Frontal cortex (tissue), 4 donors: ENCODE data around the gene MDFIC2. TPM values are rescaled to one million over a fixed set of nuclear protein-coding genes. Genes with fewer than 3 reads are reported as not detected.
A peak's percentile ranks its signal among the peaks of the same experiment; 100 is the strongest.
"Not testable (repeated sequence)": the region's sequence is repeated elsewhere in the genome, so short reads cannot be mapped to it uniquely, and the experiment has no call there.

Source experiments
- DNase-seq, 2 donors: peaks; one replicate each; pipeline ENCODE4 v3.0.0; 2012; ENCODE audit warnings: low spot score in 2 of 2
- FAIRE-seq: peaks from 2 replicates; lab custom pipeline; 2012; peaks lifted over from hg19 to GRCh38; lab: Jason Lieb, UNC
- total RNA-seq: library from RNA; depleted of rRNA; stranded (reverse); fragments of >200 nt; gene quantifications from one replicate; pipeline ENCODE4 v1.2.3, GENCODE V29; 2014
- donor health status: control.
- donor health status: control.
- donor health status: control.

The MDFIC2 gene
- not detected for total RNA-seq

DNA sequence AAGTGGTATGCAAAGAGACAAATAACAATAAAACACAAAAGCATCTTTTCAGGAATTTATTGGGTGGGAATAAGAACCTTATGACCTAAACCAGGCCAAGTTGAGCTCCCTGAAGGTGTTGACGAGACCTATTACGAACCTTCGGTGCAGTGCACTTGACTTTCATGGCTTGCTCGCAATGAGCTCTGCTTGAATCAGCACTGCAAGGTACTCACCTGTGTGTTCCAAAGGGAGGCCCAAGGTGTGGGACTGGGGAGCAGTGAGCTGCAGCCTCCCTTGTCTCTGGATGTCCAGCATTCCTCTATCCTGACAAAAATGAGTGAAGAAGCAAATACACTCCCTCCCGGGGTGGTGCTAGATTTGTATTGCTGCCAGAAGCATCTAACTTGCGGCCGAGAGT is at the start of gene MDFIC2:
TSS of gene MDFIC2 (minus strand) at position 303 of the 400 bp plus-strand sequence. CDS start 665 bp downstream, outside the sequence.
- FAIRE-seq (no peak), DNase-seq (no peak)

DNA sequence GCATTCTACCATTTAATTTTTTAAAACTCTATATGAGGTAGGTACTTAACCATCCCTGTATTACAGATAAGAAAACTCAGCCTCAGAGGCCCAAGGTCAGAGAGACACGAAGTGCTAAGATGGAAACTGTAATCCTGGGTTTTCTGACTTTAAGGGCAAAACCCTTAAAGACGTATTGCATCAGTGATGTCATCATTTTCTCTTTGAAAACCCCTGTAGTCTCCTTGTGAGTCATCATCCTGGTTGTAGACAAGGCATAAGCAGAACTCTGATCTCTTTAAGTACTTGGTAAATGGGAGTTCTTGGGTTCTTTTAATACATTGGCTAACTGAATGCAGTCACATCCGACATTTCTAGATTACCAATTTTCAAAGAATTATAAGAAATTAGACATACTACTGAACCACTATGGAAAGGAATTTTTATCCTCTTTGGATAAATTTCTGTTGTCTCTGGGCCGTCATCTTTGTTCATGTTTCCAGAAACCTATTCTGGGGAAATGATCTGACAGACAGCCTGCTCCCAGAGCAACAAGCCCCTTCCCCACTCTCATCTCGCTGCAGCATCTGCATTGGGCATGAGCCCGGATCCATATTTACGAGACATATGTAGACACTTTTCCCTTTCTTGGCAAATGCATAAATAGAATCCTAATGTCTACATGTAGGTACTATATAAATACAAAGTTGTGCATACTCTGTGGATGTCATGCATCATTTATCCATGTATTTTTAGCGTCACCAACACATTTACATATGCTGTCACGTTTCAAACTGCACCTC is 48.7 kb upstream of the MDFIC2 start:
- DNase-seq (no peak), FAIRE-seq (no peak)

DNA sequence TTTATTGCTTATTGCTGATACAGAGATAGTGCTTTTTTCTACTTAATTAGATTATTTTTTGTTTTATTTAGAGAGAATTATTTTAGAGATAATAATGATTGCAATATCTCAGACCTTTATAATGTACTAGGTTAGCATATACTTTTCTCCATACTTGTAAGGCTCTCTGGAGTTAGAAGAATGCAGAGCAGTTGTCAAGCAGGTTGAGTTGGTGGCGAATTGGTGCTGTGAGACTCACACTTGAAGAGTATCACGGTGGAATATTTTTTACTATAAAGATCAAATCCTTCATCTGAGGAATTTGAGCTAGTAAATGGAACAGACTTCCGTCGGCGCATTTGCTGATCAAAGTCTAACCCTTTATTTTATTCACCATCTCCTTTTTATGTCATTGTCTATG is 47.3 kb upstream of the MDFIC2 start:
- no peak for DNase-seq
- no peak for FAIRE-seq

DNA sequence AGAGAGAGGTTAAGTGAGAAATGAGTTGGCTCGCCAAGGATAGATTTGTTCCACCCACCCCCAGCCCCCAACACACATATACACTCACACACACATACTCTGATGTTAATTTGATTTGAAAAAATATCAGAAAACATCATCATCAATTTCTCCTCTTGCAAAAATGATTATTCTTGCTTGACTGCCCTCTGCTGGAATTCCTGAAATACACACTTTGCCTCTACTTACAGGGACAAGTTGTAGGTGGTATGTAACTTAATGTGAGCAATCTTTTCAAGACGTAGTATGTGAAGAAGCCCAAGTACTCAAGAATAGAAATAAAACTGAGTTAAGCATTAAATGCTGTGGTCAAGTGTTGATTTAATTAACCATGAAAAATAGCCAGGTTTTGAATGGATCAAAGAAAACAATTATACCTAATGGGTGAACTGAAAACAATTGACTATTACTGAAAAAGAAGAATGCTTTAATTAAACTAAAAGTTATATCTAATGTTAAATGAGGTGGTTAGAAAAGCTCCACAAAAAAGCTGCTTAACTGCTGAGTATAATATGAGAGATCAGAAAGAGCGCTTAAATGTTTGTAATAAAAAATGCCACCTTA is 46.6 kb upstream of the MDFIC2 start:
- FAIRE-seq (peak; percentile 78), DNase-seq (peak in 1 of 2 donors; percentile 2)

DNA sequence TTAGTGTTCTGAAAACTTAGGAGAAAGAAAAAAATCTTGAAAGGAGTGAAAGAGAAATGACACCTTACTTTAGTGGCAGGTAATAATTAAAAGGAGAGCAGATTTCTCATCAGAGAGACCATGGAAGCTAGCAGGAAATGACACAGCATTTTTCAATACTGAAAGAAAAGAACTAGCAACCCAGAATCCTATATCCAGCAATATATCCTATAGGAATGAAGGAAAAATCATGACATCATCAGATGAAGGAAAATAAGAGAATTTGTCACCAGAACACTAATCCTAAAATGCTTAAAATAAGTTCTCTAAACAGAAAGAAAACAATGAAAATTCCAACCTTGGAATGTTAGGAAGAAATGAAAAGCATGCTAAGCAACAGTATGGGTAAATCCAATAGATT is 39.8 kb upstream of the MDFIC2 start:
- FAIRE-seq = no peak
- no peak for DNase-seq

DNA sequence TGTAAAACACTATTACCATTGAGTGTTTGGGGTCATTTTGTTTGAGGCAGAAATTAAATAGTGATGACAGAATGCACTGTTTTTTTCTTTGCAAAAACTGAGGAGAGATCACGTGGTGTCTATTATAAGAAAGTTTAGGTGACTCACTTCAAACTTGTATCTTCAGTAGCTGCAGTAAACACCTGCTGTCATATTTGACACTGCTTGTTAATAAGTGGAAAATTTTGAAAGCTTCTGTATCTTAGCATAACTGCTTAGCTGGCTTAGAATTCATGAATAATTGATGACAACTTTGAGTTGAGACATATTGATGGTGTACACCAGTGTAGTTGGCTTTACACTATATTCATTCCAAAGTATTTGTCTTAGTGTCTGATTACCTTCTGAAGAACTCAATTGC is 29.7 kb upstream of the MDFIC2 start:
- no peak for FAIRE-seq
- DNase-seq = no peak

DNA sequence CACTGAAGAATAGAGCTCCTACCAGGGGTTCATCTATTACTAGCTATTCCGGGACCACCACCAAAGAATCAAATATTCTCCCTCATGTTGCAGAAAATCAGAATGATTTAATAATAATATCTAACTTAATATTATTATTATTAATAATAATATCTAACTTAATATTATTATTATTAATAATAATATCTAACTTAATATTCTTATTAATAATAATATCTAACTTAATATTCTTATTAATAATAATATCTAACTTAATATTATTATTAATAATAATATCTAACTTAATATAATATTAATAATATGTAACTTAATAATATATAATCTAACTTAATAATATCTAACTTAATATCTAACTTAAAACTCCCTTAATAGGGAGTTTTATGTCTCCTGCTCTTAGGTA is 24.4 kb upstream of the MDFIC2 start:
- FAIRE-seq = peak; percentile 98
- not testable (repeated sequence) for DNase-seq

DNA sequence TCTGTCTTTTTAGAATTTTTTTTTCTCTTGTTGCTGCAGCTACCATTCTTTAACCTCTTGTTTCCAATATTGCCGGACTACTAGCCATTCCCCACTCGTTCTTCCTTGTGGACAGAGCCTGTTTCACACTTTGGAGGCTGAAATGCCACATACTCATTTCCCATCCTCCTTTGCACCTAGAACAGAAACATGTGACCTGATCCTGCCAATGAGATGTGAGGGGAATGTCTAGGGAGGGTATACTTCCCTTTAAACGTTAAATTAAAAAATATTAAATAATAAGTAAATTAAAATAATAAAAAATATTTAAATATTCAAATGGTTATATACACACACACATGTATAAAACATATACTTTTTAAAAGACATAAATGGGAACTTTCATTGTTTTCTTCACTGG is 20.6 kb upstream of the MDFIC2 start:
- FAIRE-seq = no peak
- DNase-seq = no peak

DNA sequence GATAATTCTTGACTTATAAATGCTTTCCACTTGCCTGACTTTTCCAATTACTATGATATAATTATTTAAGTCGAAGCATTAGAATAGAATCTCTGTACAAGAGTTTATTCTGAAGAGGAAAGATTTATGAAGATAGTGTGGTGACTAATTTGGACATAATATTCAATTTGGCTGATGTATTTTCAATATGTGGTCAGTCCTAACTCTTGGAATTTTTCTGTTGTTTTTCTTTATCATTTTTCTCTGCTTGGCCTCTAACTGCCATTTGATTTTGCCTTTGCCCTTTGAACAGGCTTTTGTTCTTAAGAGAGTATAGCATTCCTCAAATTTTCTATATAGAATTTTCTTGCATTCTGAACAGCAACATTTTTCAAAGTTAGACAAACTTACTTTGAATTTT is 2.6 kb upstream of the MDFIC2 start:
- DNase-seq = no peak
- FAIRE-seq = no peak

DNA sequence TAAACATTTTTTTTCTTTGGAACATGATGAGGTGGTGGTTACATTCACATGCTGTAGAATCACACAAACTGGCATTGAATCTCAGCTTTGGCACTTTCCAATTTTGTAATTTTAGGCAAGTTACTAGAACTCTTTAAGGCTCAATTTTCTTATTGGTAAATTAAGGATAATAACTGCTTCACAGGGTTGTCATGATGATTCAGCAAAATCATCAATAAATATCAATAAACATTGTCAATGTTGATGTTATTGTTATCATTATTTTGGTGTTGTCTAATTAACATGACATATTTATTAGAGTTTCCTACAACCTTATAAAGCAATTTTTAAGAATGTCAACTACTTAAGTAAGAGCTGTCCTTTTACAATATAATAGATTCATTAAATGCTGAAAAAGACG is 1.6 kb downstream of the MDFIC2 start:
- DNase-seq (no peak), FAIRE-seq (peak; percentile 34)

DNA sequence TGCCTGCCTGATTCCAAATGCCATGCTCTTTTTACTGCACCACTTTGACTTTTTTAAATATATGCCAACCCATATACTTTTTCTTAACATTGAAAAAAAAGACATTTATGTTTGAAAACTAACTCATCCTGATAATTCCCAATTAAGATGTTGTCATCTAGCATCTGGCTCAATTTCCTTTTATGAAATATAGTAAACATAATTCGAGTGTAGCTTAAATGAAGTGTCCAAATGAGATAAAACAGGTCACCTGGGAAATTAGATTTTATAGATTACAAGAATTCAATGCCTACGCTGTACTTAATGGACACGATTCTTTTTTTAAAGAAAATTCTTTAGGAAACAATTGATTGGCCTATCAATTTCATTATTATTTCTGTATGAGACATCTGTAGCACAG is 2.8 kb downstream of the MDFIC2 start:
- FAIRE-seq = no peak
- DNase-seq = no peak

DNA sequence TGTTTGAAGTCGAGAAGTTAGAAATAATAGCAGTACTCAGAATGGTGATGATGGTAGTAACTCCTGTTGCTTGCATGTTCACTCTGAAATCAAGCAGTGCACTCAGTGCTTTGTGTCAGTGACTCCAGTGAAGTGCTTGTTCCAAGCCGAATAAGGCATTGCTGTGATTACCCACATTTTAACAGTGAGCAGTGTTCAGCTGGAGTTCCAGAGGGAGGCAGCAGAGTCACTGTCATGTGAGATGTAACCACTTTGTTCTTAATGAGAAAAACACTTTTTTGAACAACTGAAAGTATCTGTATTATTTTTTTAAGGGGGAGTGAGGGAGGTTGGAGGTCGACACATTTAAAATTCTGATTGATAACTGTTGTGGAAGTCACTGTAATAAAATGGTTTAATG is 3.7 kb downstream of the MDFIC2 start:
- FAIRE-seq (no peak), DNase-seq (peak in 1 of 2 donors; percentile 4)

DNA sequence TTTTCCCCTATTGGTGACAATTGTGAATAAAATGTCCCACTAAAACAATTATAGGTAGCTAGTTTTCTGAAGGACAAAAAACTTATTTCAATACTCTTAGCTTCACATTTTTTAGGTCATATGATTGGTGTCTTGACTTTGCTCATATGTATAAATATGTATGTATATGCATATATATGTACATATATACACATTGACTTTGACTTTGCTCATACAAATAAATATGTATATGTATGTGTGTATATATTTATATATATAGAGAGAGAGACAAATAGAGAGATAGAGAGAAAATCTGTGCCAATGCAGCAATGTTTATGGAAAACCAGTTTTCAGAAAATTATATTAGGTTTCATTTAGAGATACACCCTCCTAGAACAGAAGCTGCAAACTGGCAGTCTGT is 5.7 kb downstream of the MDFIC2 start:
- DNase-seq (no peak), FAIRE-seq (no peak)

DNA sequence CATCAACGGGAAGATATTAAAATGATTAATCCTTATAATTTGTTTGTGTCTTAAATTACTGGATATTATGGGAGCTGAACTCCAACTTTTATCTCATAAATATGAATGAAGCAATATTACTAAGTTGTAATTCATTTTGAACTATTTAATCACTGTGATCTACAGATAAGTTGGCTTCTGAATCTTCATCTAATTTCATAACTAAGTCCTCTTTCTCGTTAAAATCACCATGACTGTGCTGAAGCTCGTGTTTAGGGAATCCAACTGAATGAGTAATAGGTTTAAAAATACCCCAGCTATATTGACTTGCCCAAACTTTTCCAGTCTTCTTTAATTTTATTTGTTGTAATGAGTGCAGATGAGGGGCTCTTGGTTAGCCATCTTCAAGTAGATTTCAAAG is 14.1 kb downstream of the MDFIC2 start:
- no peak for FAIRE-seq

DNA sequence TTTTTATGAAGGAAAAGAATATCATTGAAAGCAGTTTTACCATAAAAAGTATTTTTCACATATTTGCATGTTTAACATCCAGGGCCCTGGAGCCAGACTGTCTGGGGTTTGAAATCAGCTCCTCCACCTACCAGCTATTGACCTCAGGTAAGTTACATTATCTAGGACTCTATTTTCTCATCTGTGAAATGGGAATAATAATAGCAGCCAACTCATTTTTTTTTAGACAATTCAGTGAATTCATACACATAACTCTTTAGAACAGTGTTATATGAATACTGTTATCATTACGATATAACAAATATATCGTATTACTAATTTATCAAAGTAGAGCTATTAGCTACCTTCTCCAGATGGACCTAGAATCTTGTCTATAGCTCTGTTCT is 21.3 kb downstream of the MDFIC2 start:
- DNase-seq (no peak), FAIRE-seq (no peak)

More for the DNA sequence above, 14.1 kb downstream of the MDFIC2 start:
- DNase-seq = no peak

DNA sequence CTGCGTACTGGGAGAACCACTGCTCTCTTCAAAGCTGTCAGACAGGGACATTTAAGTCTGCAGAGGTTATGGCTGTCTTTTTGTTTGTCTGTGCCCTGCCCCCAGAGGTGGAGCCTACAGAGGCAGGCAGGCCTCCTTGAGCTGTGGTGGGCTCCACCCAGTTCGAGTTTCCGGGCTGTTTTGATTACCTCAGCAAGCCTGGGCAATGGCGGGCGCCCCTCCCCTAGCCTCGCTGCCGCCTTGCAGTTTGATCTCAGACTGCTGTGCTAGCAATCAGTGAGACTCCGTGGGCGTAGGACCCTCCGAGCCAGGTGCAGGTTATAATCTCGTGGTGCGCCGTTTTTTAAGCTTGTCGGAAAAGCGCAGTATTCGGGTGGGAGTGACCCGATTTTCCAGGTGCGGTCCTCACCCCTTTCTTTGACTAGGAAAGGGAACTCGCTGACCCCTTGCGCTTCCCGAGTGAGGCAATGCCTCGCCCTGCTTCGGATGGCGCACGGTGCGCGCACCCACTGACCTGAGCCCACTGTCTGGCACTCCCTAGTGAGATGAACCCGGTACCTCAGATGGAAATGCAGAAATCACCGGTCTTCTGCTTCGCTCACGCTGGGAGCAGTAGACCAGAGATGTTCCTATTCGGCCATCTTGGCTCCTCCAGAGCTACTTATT is 21.9 kb downstream of the MDFIC2 start:
- not testable (repeated sequence) for FAIRE-seq, DNase-seq

DNA sequence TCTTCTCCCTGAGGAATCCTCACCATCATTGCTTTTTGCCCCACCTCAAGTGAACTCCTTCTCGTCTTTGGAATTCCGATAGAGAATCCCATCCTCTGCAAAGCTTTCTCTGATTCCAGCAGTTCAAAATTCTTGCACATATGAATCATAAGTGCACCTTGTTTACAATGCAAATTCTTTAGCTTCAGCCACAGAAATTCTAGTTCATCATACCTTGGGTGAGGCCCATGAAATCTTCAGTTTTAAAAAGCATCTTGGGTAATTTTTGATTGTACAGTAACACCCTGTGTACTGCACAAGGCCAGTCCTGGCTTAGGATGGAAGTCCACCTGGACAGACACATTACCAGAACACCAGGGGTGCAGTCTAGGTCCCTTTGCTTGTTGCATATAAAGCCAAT is 30.8 kb downstream of the MDFIC2 start:
- FAIRE-seq (no peak), DNase-seq (no peak)

DNA sequence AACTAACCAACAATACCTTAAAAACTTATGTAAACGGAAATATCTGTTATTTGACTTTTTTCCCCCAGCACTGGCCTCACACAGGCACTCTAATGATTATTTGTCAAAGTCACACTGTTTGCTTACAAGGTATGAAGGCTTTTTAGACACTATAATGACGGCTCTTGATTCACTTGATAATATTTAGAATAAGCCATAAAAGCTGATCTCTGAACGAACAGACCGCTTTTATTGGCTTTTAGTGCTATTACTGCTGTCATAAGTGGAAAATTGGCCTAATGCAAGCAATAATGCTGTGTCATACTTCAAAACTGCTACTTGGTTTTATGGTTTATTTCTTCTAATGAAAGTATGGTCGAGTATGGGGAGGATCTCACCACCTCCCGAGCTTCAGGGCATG is 35.1 kb downstream of the MDFIC2 start:
- no peak for FAIRE-seq
- no peak for DNase-seq

DNA sequence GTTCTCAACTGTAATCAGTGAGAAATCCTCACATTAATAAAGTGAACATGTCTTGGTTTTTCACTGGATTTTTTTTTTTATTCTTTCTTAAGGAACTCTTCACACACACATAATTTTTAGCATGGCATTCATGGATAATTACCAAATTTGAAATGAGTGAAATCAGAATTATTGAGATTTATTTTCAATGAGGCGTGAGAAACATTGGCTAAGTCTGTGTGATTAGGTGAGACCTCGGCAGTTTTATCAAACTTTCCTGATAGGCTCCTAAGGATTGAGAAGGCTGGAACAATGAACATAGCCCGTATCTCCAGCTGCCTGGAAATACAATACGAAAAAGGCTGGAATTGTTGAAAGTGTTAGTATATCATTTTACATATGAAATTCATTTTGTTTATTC is 35.5 kb downstream of the MDFIC2 start:
- no peak for DNase-seq
- FAIRE-seq = no peak

DNA sequence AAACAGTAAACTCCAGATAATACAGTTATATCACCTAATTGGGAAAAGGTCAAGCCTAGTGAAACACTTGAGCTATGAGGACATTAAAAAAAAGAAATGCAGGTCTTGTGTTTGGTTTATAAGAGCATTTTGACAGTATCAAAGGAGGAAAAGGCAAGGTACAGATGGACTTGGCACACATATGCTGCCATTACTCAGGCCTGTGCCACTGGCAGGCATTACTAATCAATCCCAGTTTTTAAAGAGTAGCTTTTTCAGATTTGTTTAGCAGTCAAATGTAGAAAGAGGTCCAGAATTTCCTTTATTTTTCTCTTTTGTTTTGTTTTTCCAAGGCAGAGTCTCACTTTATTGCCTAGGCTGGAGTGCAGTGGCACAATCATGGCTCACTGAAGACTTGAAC is 38.9 kb downstream of the MDFIC2 start:
- DNase-seq = no peak
- no peak for FAIRE-seq

DNA sequence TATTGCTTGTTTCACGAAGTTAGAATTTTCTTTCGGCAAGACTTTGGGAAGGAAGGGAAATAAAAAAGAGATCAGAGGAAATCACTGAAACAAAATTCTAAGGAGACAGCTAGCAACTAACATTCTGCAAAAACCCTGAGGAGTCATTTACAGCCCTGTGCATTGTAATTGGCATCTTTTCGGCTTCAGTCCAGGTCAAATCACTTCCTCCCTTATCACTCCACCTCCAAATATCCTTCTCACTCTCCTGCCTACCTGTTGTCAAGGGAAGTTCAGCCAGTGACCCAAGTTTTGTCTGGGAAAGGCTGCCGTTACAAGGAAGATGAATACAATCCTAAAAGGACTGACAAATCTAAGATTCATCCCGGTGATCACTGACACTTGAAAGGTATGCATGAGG is 39.6 kb downstream of the MDFIC2 start:
- DNase-seq (no peak), FAIRE-seq (no peak)
